BE2C (cell line): ENCODE data around the gene UBE2D3.

Source experiments
- DNase-seq: peaks from one replicate; pipeline ENCODE4 v3.0.0-alpha.2; 2020
- H3K27me3 ChIP-seq: fragments of 250-450 bp; sonication (Bioruptor Pico); 2 replicates; pipeline ENCODE4 v1.5.1; 2020; ENCODE audit warnings: mild to moderate bottlenecking
- H3K36me3 ChIP-seq: fragments of 250-450 bp; sonication (Bioruptor Pico); 2 replicates; pipeline ENCODE4 v1.5.1; 2020; ENCODE audit warnings: mild to moderate bottlenecking
- H3K4me1 ChIP-seq: fragments of 250-450 bp; sonication (Bioruptor Pico); 2 replicates; pipeline ENCODE4 v1.5.1; 2020
- H3K4me3 ChIP-seq: 2 replicates; pipeline ENCODE4 v1.5.1; 2011; ENCODE audit warnings: low read depth, low read length
- H3K9me3 ChIP-seq: fragments of 250-450 bp; sonication (Bioruptor Pico); 2 replicates; pipeline ENCODE4 v1.5.1; 2020
- CTCF ChIP-seq: IDR thresholded peaks from 2 replicates; pipeline ENCODE4 v1.5.1; 2012; ENCODE audit warnings: mild to moderate bottlenecking, low read depth, low read length

The UBE2D3 gene

GRCh38 chr4:102792361-102792936 is 34.9 kb downstream of the UBE2D3 start:
- TF ChIP-seq CTCF, result no peak
- peaks cover 26% of the 10 kb centered on the region for H3K36me3 ChIP-seq
- DNase-seq, result no peak
- no peaks in the 10 kb centered on the region for H3K27me3 ChIP-seq
- no peaks in the 10 kb centered on the region for H3K4me1 ChIP-seq
- H3K4me3 ChIP-seq, result no peak overlapping the region
- no peaks in the 10 kb centered on the region for H3K9me3 ChIP-seq

GRCh38 chr4:102791318-102791835 is 36.0 kb downstream of the UBE2D3 start:
- no peaks in the 10 kb centered on the region for H3K27me3 ChIP-seq
- no peaks in the 10 kb centered on the region for H3K4me1 ChIP-seq
- H3K36me3 ChIP-seq, result peaks cover 23% of the 10 kb centered on the region
- TF ChIP-seq CTCF, result no peak
- no peak for DNase-seq
- H3K4me3 ChIP-seq, result no peak overlapping the region
- H3K9me3 ChIP-seq, result no peaks in the 10 kb centered on the region

- Histone ChIP-seq H3K9me3 (no peaks in the 10 kb centered on the region), H3K36me3 (peaks cover 6% of the 10 kb centered on the region; the same call in 1 of the 2 replicates), H3K4me3 (no peak overlapping the region), H3K27me3 (no peaks in the 10 kb centered on the region), H3K4me1 (no peaks in the 10 kb centered on the region)
- DNase-seq, result no peak
- TF ChIP-seq CTCF, result no peak
These were observed 38.0 kb downstream of the UBE2D3 start for GRCh38 chr4:102789317-102789717.

- no peaks in the 10 kb centered on the region for H3K4me1 ChIP-seq
These were observed 39.4 kb downstream of the UBE2D3 start for GRCh38 chr4:102787944-102788343.

GRCh38 chr4:102787096-102787881 is 40.1 kb downstream of the UBE2D3 start:
- TF ChIP-seq CTCF, result no peak
- Histone ChIP-seq H3K4me1 (no peaks in the 10 kb centered on the region), H3K4me3 (no peak overlapping the region), H3K27me3 (no peaks in the 10 kb centered on the region), H3K9me3 (no peaks in the 10 kb centered on the region), H3K36me3 (peaks cover 3% of the 10 kb centered on the region; the same call in 1 of the 2 replicates)
- DNase-seq, result no peak

More at GRCh38 chr4:102787944-102788343, 39.4 kb downstream of the UBE2D3 start:
- Histone ChIP-seq H3K36me3 (peaks cover 3% of the 10 kb centered on the region; the same call in 1 of the 2 replicates), H3K27me3 (no peaks in the 10 kb centered on the region), H3K9me3 (no peaks in the 10 kb centered on the region), H3K4me3 (no peak overlapping the region)
- no peak for TF ChIP-seq CTCF
- DNase-seq, result no peak

GRCh38 chr4:102786279-102786678 is 41.1 kb downstream of the UBE2D3 start:
- Histone ChIP-seq H3K4me3 (no peak overlapping the region), H3K36me3 (no peaks in the 10 kb centered on the region; the same call in 1 of the 2 replicates), H3K27me3 (no peaks in the 10 kb centered on the region), H3K9me3 (no peaks in the 10 kb centered on the region), H3K4me1 (no peaks in the 10 kb centered on the region)
- no peak for DNase-seq
- no peak for TF ChIP-seq CTCF
